Natural killer cell (primary cell): ENCODE data around the gene FRMD3. TPM values are rescaled to one million over a fixed set of nuclear protein-coding genes. Genes with fewer than 3 reads are reported as not detected.

Source experiments
- ATAC-seq, 3 donors: fragments of 150-1000 bp in 2 of 3; fragments of 200-7000 bp in 1 of 3; cut with Tn5 transposase; 1 replicate in 1 of 3; 2 replicates in 2 of 3; pipeline ENCODE4 v1.10.0; 2021; ENCODE audit warnings: mild to moderate bottlenecking in 2 of 3, moderate library complexity in 2 of 3
- DNase-seq, 2 donors: peaks; one replicate each; pipeline versions ENCODE4 v3.0.0 to v3.0.0-alpha.2; 2013 to 2021; ENCODE audit warnings: mixed read lengths in 1 of 2
- H3K27ac ChIP-seq: one replicate; pipeline ENCODE4 v1.5.1; 2013; ENCODE audit warnings: mild to moderate bottlenecking, low read length
- H3K27me3 ChIP-seq: one replicate; pipeline ENCODE4 v1.6.1; 2013; ENCODE audit warnings: low read length; ENCODE audit not compliant: control insufficient read depth, insufficient read depth
- H3K36me3 ChIP-seq: one replicate; pipeline ENCODE4 v1.6.1; 2013; ENCODE audit warnings: low read length; ENCODE audit not compliant: control insufficient read depth, insufficient read depth
- H3K4me1 ChIP-seq: one replicate; pipeline ENCODE4 v1.6.1; 2013; ENCODE audit warnings: low read length; ENCODE audit not compliant: control insufficient read depth, insufficient read depth
- H3K4me3 ChIP-seq: one replicate; pipeline ENCODE4 v1.5.1; 2013; ENCODE audit warnings: low read length
- H3K9me3 ChIP-seq: one replicate; pipeline ENCODE4 v1.6.1; 2013; ENCODE audit warnings: low read length; ENCODE audit not compliant: control insufficient read depth, insufficient read depth
- H3K27ac Mint-ChIP-seq, 2 donors: one replicate each; pipeline ENCODE4 v1.8.0; 2022; ENCODE audit warnings: mild to moderate bottlenecking in 2 of 2, mixed read lengths in 2 of 2, moderate library complexity in 1 of 2
- H3K27me3 Mint-ChIP-seq, 2 donors: one replicate each; pipeline ENCODE4 v1.8.0; 2022; ENCODE audit warnings: low read depth in 2 of 2, mixed read lengths in 2 of 2
- H3K36me3 Mint-ChIP-seq: one replicate; pipeline ENCODE4 v1.8.0; 2022; ENCODE audit warnings: mixed read lengths
- H3K4me1 Mint-ChIP-seq, 2 donors: one replicate each; pipeline ENCODE4 v1.8.0; 2022; ENCODE audit warnings: mixed read lengths in 2 of 2
- H3K4me3 Mint-ChIP-seq: one replicate; pipeline ENCODE4 v1.8.0; 2022; ENCODE audit warnings: mild to moderate bottlenecking, moderate library complexity, mixed read lengths
- H3K9me3 Mint-ChIP-seq, 2 donors: one replicate each; pipeline ENCODE4 v1.8.0; 2022; ENCODE audit warnings: mixed read lengths in 2 of 2
- CTCF ChIP-seq: fragments of 200-600 bp; IDR thresholded peaks from one replicate; pipeline ENCODE4 v1.8.0; 2022; ENCODE audit warnings: antibody characterized with exemption
- WGBS: methylation state at CpG from one replicate; pipeline ENCODE4 v1.1.7; 2013; ENCODE audit warnings: missing lambda C conversion rate; ENCODE audit not compliant: insufficient coverage; 5-methylcytosine and 5-hydroxymethylcytosine counted together
- intact Hi-C: fragments of 100-400 bp; cut with micrococcal nuclease; formaldehyde crosslinking; loops from one replicate; pipeline ENCODE4 v1.14.2; 2022
- total RNA-seq, 4 donors: library from RNA; stranded (reverse); fragments of 120-200 nt in 1 of 4; gene quantifications; one replicate each; pipeline versions ENCODE4 v1.2.3 to v1.2.4, GENCODE V29; 2013 to 2022

The FRMD3 gene
- total RNA-seq, 3 donors from 2014 or later (not counting 1 experiment from before 2014, with no cell fraction given): 1.2 to 2.4 (median 2.1) TPM

- no peak overlapping the region for H3K4me3 Mint-ChIP-seq
- no peaks in the 10 kb centered on the region for H3K4me1 Mint-ChIP-seq
- intact Hi-C loops: no loop called here
- WGBS: 89% methylated on average over 4 of the region's 4 CpGs
- no peak for TF ChIP-seq CTCF
- H3K27me3 Mint-ChIP-seq: no peaks in the 10 kb centered on the region
- Histone ChIP-seq H3K27ac (no peak overlapping the region), H3K9me3 (no peaks in the 10 kb centered on the region), H3K4me3 (no peak overlapping the region), H3K36me3 (no peaks in the 10 kb centered on the region), H3K27me3 (no peaks in the 10 kb centered on the region), H3K4me1 (no peaks in the 10 kb centered on the region)
- H3K36me3 Mint-ChIP-seq: peaks cover 16% of the 10 kb centered on the region
- peaks cover 7 to 10% of the 10 kb centered on the region in 2 donors for H3K9me3 Mint-ChIP-seq
- DNase-seq: no peak
- H3K27ac Mint-ChIP-seq: no peak overlapping the region
- no peak for ATAC-seq
Observed at GRCh38 chr9:83247732-83248131, 290.5 kb downstream of the FRMD3 start.

- intact Hi-C loops: no loop called here
- no peak overlapping the region for H3K27ac Mint-ChIP-seq
- peaks cover 1% of the 10 kb centered on the region for H3K36me3 Mint-ChIP-seq
- H3K27me3 Mint-ChIP-seq: no peaks in the 10 kb centered on the region
- TF ChIP-seq CTCF: no peak
- Histone ChIP-seq H3K27me3 (no peaks in the 10 kb centered on the region), H3K36me3 (no peaks in the 10 kb centered on the region), H3K4me1 (no peaks in the 10 kb centered on the region), H3K4me3 (no peak overlapping the region), H3K9me3 (no peaks in the 10 kb centered on the region), H3K27ac (no peak overlapping the region)
- ATAC-seq (no peak), DNase-seq (no peak)
- H3K4me3 Mint-ChIP-seq: no peak overlapping the region
- H3K9me3 Mint-ChIP-seq: no peaks in the 10 kb centered on the region
- 92% methylated on average over 5 of the region's 5 CpGs for WGBS
- no peaks in the 10 kb centered on the region for H3K4me1 Mint-ChIP-seq
Observed at GRCh38 chr9:83245979-83246659, 292.1 kb downstream of the FRMD3 start.

- no peaks in the 10 kb centered on the region for H3K36me3 Mint-ChIP-seq
- H3K27me3 Mint-ChIP-seq: no peaks in the 10 kb centered on the region
- no peak overlapping the region for H3K4me3 ChIP-seq
- no peaks in the 10 kb centered on the region for H3K9me3 Mint-ChIP-seq
- H3K27me3 ChIP-seq: no peaks in the 10 kb centered on the region
- H3K4me1 Mint-ChIP-seq: no peaks in the 10 kb centered on the region
- no peak overlapping the region for H3K27ac Mint-ChIP-seq
- intact Hi-C loops: no loop called here
- no peak overlapping the region for H3K27ac ChIP-seq
- no peaks in the 10 kb centered on the region for H3K9me3 ChIP-seq
- no peaks in the 10 kb centered on the region for H3K36me3 ChIP-seq
- DNase-seq: no peak
- ATAC-seq: no peak
- no peaks in the 10 kb centered on the region for H3K4me1 ChIP-seq
- WGBS: no CpG with 5 or more reads among the region's 2 CpGs
- H3K4me3 Mint-ChIP-seq: no peak overlapping the region
- TF ChIP-seq CTCF: no peak
Observed at GRCh38 chr9:83242066-83242465, 296.1 kb downstream of the FRMD3 start.

GRCh38 chr9:83240671-83241070 lies 297.5 kb downstream of the FRMD3 start:
- H3K4me1 ChIP-seq: no peaks in the 10 kb centered on the region
- H3K27me3 ChIP-seq: no peaks in the 10 kb centered on the region
- intact Hi-C loops: no loop called here
- H3K27ac ChIP-seq: no peak overlapping the region
- WGBS: 72% methylated on average over 4 of the region's 4 CpGs
- Mint-ChIP-seq H3K27me3 (no peaks in the 10 kb centered on the region), H3K36me3 (no peaks in the 10 kb centered on the region), H3K27ac (no peak overlapping the region), H3K9me3 (no peaks in the 10 kb centered on the region), H3K4me1 (no peaks in the 10 kb centered on the region), H3K4me3 (no peak overlapping the region)
- ATAC-seq (no peak), DNase-seq (no peak)
- no peaks in the 10 kb centered on the region for H3K9me3 ChIP-seq
- TF ChIP-seq CTCF: no peak
- H3K36me3 ChIP-seq: no peaks in the 10 kb centered on the region
- no peak overlapping the region for H3K4me3 ChIP-seq
